HG03280 (cell line): ENCODE results near the gene HAPSTR1.
"Not testable (repeated sequence)": the region's sequence is repeated elsewhere in the genome, so short reads cannot be mapped to it uniquely, and the experiment has no call there.

Experiments
- ATAC-seq: cut with Tn5 transposase; IDR thresholded peaks from one replicate; pipeline ENCODE4 v1.9.1; 2021; ENCODE audit warnings: mild to moderate bottlenecking, moderate library complexity; ENCODE audit not compliant: unreplicated experiment

Gene HAPSTR1

GRCh38 chr16:9070254-9070653 lies 21.2 kb upstream of the HAPSTR1 start:
- no peak for ATAC-seq

- ATAC-seq: no peak
Measured at GRCh38 chr16:9071377-9071776, 20.1 kb upstream of the HAPSTR1 start.

GRCh38 chr16:9072806-9073341 lies 18.6 kb upstream of the HAPSTR1 start:
- ATAC-seq: no peak

- ATAC-seq: no peak
Measured at GRCh38 chr16:9075299-9076071, 16.0 kb upstream of the HAPSTR1 start.

- no peak for ATAC-seq
Measured at GRCh38 chr16:9077091-9077809, 14.2 kb upstream of the HAPSTR1 start.

GRCh38 chr16:9078467-9079429 lies 12.7 kb upstream of the HAPSTR1 start:
- ATAC-seq: peak; percentile 56

- ATAC-seq: no peak
Measured at GRCh38 chr16:9079430-9079812, 12.0 kb upstream of the HAPSTR1 start.

GRCh38 chr16:9081158-9081557 lies 10.3 kb upstream of the HAPSTR1 start:
- ATAC-seq: no peak

- ATAC-seq: no peak
Measured at GRCh38 chr16:9081843-9082242, 9.6 kb upstream of the HAPSTR1 start.

GRCh38 chr16:9082422-9082821 lies 9.0 kb upstream of the HAPSTR1 start:
- no peak for ATAC-seq

GRCh38 chr16:9087733-9088132 lies 3.7 kb upstream of the HAPSTR1 start:
- ATAC-seq: not testable (repeated sequence)

- ATAC-seq: no peak
Measured at GRCh38 chr16:9088848-9089247, 2.6 kb upstream of the HAPSTR1 start.

- no peak for ATAC-seq
Measured at GRCh38 chr16:9089660-9090059, 1.8 kb upstream of the HAPSTR1 start.

GRCh38 chr16:9090101-9090959 lies 1.1 kb upstream of the HAPSTR1 start:
- ATAC-seq: no peak

- peak; percentile 13 for ATAC-seq
Measured at GRCh38 chr16:9091867-9092281, 430 bp downstream of the HAPSTR1 start.

- ATAC-seq: peak; percentile 4
Measured at GRCh38 chr16:9092282-9092977, 986 bp downstream of the HAPSTR1 start.

GRCh38 chr16:9092978-9093344 lies 1.5 kb downstream of the HAPSTR1 start:
- ATAC-seq: no peak

GRCh38 chr16:9094011-9094846 lies 2.8 kb downstream of the HAPSTR1 start:
- no peak for ATAC-seq

- ATAC-seq: no peak
Measured at GRCh38 chr16:9095171-9095570, 3.7 kb downstream of the HAPSTR1 start.
